HG03175 (cell line): ENCODE data around the gene GLO1.
A peak's percentile ranks its signal among the peaks of the same experiment; 100 is the strongest.

ENCODE experiments used
- ATAC-seq: cut with Tn5 transposase; IDR thresholded peaks from one replicate; pipeline ENCODE4 v1.9.1; 2021; ENCODE audit warnings: mild to moderate bottlenecking, moderate library complexity; ENCODE audit not compliant: unreplicated experiment

GLO1 gene

GRCh38 chr6:38702558-38703397 is at the start of gene GLO1:
Gene GLO1, minus strand, starts transcription at chr6:38703145. Its CDS starts 91 bp downstream, at chr6:38703054.
- peak; percentile 100 for ATAC-seq

GRCh38 chr6:38750968-38751615 is 48.1 kb upstream of the GLO1 start:
- ATAC-seq = no peak

GRCh38 chr6:38749473-38749872 is 46.5 kb upstream of the GLO1 start:
- ATAC-seq = no peak

DNA sequence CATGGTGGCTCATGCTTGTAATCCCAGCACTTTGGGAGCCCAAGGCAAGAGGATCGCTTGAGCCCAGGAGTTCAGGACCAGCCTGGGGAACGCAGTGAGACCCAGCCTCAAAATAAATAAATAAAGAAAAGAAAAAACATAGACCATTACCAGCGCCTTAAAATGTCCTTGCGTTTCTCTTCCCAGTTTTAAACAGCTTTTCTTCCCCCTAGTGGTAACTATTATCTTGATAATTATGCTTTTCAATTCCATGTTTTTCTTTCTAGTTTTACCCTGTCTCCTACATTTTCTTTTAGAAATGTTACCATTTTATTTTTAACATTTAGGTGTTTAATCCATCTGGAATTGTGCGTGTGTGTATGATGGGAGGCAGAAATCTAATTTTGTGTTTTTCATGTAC is 36.6 kb upstream of the GLO1 start:
- no peak for ATAC-seq

GRCh38 chr6:38738261-38738660 is 35.3 kb upstream of the GLO1 start:
- ATAC-seq = no peak

- ATAC-seq = no peak
Measured at GRCh38 chr6:38736951-38737350, 34.0 kb upstream of the GLO1 start.

GRCh38 chr6:38730140-38730862 is 27.4 kb upstream of the GLO1 start:
- no peak for ATAC-seq

- ATAC-seq = no peak
Measured at GRCh38 chr6:38728203-38728602, 25.3 kb upstream of the GLO1 start.

DNA sequence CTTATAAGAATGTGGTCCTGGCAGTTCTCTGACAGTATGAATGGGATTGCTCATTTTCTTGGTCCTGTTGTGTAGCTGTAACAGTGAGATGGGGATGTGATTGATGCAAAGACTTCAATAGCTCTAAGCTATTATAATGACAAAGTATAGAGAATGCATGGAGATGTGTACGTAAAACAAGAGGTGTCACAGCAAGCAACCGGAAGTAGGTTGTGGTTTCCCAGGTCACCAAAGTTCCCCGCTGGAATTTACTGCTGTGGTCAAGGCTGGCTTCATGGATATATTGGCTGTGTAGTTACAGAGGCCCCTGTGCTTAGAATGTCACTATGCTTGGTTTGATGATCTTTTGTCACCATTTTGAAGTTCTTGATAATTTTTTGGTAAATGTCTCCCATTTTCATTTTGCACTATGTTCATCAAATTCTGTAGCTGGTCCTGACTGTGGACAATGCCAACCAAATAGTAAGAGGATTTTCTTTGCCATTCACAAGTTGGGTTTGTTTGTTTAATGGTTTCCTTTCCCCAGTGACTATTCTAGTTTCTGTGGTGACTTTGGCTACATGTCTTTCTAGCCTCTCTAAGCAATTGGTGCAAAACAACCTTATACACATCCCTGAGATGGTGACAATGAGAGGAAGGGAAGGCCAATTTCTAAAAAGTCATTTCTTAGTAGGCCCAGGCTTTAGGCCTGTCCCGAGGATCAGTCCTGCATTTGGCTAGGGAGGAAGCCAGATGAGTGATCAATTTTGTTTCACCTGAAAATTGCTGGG is 22.7 kb upstream of the GLO1 start:
- ATAC-seq = no peak

GRCh38 chr6:38724343-38724742 is 21.4 kb upstream of the GLO1 start:
- ATAC-seq = no peak

DNA sequence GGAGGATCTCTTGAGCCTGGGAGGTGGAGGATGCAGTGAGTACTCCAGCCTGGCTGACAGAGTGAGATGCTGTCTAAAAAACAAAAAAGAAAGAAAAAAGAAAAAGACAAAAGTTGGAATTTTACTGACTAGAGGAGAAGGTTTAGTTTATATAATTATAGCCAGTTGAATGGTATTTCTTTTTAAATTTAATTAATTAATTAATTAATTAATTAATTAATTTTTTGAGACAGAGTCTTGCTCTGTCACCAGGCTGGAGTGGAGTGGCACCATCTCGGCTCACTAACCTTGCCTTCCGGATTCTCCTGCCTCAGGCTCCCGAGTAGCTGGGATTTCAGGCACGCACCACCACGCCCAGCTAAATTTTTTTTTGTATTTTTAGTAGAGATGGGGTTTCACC is 20.8 kb upstream of the GLO1 start:
- ATAC-seq = no peak

DNA sequence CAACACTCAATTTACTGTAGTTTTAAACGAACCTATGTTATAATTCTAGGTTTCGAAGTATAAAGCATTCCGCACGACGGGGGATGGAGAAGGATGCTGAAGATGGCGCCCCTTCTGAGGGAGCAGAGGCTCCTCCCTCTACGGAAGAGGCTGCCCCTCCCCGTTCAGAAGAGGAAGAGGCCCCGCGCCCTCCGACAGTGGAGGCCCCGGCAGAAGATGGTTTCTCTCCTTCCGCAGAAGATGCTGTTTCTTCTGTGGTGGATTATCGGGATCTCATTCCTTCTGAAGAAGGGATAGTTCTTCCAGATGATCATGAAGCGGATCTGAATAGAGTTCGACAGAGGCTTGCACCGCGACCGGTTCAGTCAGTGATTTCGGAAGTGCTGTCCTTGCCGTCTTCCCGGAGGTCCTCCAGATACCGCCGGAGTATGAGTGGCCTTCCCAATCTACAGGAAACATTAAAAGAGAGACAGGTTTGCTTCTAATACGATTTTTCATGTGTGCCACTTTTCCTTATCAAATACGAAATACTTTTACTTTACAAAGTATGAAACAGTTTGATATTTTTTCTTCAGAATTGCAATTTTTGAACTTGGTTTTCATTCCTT is 19.9 kb upstream of the GLO1 start:
- ATAC-seq = no peak

DNA sequence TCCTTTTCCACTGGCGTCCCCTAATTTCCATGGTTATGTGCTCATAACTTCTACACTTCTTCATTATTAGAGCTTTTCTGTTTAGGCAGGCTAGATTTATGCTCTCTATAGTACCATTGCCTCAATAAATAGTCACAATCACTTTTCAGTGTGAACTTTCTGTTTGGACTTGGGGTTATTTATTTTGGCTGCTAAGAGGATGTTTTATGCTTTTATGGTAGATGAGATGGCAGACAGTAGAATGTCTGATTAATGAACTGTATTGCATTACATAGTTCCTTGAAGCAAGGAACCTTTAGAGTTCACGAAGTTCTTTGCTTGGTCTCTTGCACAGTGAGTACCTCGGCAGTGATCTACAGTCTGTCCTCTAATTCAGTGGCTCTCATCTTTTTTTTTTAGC is 19.1 kb upstream of the GLO1 start:
- no peak for ATAC-seq

GRCh38 chr6:38720295-38720694 is 17.4 kb upstream of the GLO1 start:
- no peak for ATAC-seq

- no peak for ATAC-seq
Measured at GRCh38 chr6:38719358-38719757, 16.4 kb upstream of the GLO1 start.

- no peak for ATAC-seq
Measured at GRCh38 chr6:38716825-38717224, 13.9 kb upstream of the GLO1 start.

GRCh38 chr6:38715016-38715689 is 12.2 kb upstream of the GLO1 start, which contains the start of gene DNAH8:
Gene DNAH8, plus strand, starts transcription at chr6:38715311. Its CDS starts 7,499 bp downstream, at chr6:38722810.
- ATAC-seq = no peak

GRCh38 chr6:38714239-38715015 is 11.5 kb upstream of the GLO1 start:
- ATAC-seq = no peak

DNA sequence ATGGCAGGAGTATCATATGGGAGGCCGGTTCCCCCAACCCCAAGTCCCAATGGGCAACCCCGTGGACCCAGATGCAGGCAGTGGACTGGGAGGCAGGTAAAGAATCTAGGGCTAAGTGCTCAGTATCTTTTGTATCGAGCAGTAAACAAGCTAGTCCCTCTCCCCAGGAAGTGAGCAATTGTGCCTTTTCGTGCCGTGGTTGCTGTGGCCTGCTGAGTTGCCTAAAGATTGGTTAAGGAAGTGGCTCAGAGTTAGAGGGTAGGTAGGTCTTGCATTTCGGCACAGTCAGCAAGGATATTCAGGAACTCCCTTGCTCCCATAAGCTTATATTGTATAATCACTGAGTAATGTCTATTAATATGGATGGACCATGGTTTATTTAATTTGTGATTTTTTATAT is 10.9 kb upstream of the GLO1 start:
- no peak for ATAC-seq
